H1 (cell line): Measurements from ENCODE around the gene PSMD13. TPM values are rescaled to one million over a fixed set of nuclear protein-coding genes. Genes with fewer than 3 reads are reported as not detected.
A peak's percentile ranks its signal among the peaks of the same experiment; 100 is the strongest.

Source experiments
- CTCF ChIA-PET: fragments of 300-600 bp; sonication (Branson Sonifier 250); formaldehyde crosslinking; loops from one replicate; lab custom pipeline; 2021; ENCODE audit not compliant: partially characterized antibody; lab: Charles Lee
- POLR2A ChIA-PET: fragments of 300-600 bp; sonication (Branson Sonifier 250); formaldehyde crosslinking; loops from one replicate; lab custom pipeline; 2021; ENCODE audit warnings: inconsistent platforms; ENCODE audit not compliant: partially characterized antibody; lab: Charles Lee
- DNase-seq, 2 experiments: peaks; one replicate each; pipeline versions ENCODE4 v3.0.0 to v3.0.0-alpha.2; 2010 to 2022; ENCODE audit warnings: low spot score in 2 of 2, low read depth in 1 of 2, mixed read lengths in 1 of 2
- FAIRE-seq: peaks from 2 replicates; lab custom pipeline; 2011; peaks lifted over from hg19 to GRCh38; lab: Jason Lieb, UNC
- H2AFZ ChIP-seq: 2 replicates; pipeline ENCODE4 v1.8.1; 2012; ENCODE audit warnings: low read length, inconsistent platforms
- H2AK5ac ChIP-seq: 2 replicates; pipeline ENCODE4 v1.6.1; 2013; ENCODE audit warnings: low read depth, low read length
- H2BK120ac ChIP-seq: replicated peaks from 2 replicates; pipeline ENCODE3; 2013; ENCODE audit warnings: low read depth, low read length, inconsistent platforms
- H2BK12ac ChIP-seq: 2 replicates; pipeline ENCODE4 v1.6.1; 2013; ENCODE audit warnings: low read depth, low read length
- H2BK15ac ChIP-seq: 2 replicates; pipeline ENCODE4 v1.6.1; 2013; ENCODE audit warnings: low read length
- H2BK20ac ChIP-seq: 2 replicates; pipeline ENCODE4 v1.6.1; 2013; ENCODE audit warnings: low read length
- H2BK5ac ChIP-seq: 2 replicates; pipeline ENCODE4 v1.6.1; 2013; ENCODE audit warnings: low read depth, low read length
- H3K14ac ChIP-seq: 2 replicates; pipeline ENCODE4 v1.6.1; 2013; ENCODE audit warnings: inconsistent platforms; ENCODE audit not compliant: insufficient read length
- H3K18ac ChIP-seq: 2 replicates; pipeline ENCODE4 v1.6.1; 2013; ENCODE audit warnings: low read length; ENCODE audit errors: extremely low read depth
- H3K23ac ChIP-seq: 2 replicates; pipeline ENCODE4 v1.6.1; 2013; ENCODE audit warnings: inconsistent platforms; ENCODE audit not compliant: insufficient read length
- H3K23me2 ChIP-seq: 2 replicates; pipeline ENCODE4 v1.6.1; 2013; ENCODE audit warnings: low read depth, low read length
- H3K27ac ChIP-seq: 2 replicates; pipeline ENCODE4 v1.6.1; 2011; ENCODE audit warnings: low read depth, low read length, inconsistent platforms
- H3K27me3 ChIP-seq, 4 experiments: replicated peaks in 1 of 4; 1 replicate in 1 of 4; 2 replicates in 3 of 4; pipeline versions ENCODE4 v1.6.1 to v1.8.1; 2011 to 2013; ENCODE audit warnings: low read length in 3 of 4, mild to moderate bottlenecking in 3 of 4, inconsistent platforms in 2 of 4, mixed read lengths in 2 of 4, moderate library complexity in 1 of 4; ENCODE audit not compliant: control insufficient read depth in 3 of 4, insufficient read depth in 3 of 4; ENCODE audit errors: extremely low read depth in 1 of 4
- H3K36me3 ChIP-seq, 4 experiments: 2 replicates each; pipeline versions ENCODE4 v1.6.1 to v1.8.1; 2011 to 2013; ENCODE audit warnings: mild to moderate bottlenecking in 4 of 4, low read length in 3 of 4, moderate library complexity in 2 of 4, control low read depth in 1 of 4, inconsistent platforms in 1 of 4; ENCODE audit not compliant: insufficient read depth in 4 of 4, control insufficient read depth in 2 of 4
- H3K4ac ChIP-seq: replicated peaks from 2 replicates; pipeline ENCODE3; 2013; ENCODE audit warnings: low read length, low read depth, mixed read lengths, inconsistent platforms; ENCODE audit not compliant: insufficient read length
- H3K4me1 ChIP-seq, 4 experiments: replicated peaks in 1 of 4; 1 replicate in 1 of 4; 2 replicates in 3 of 4; pipeline versions ENCODE4 v1.6.1 to v1.8.1; 2011 to 2013; ENCODE audit warnings: low read length in 3 of 4, inconsistent platforms in 2 of 4, mixed read lengths in 1 of 4; ENCODE audit not compliant: insufficient read depth in 4 of 4, control insufficient read depth in 3 of 4
- H3K4me2 ChIP-seq, 2 experiments: 2 replicates each; pipeline versions ENCODE4 v1.6.1 to v1.8.1; 2011 to 2013; ENCODE audit warnings: low read depth in 2 of 2, low read length in 2 of 2, control low read depth in 1 of 2, inconsistent platforms in 1 of 2, mild to moderate bottlenecking in 1 of 2; ENCODE audit not compliant: insufficient read depth in 1 of 2
- H3K4me3 ChIP-seq, 4 experiments: fragments of 200-600, 300-600 bp in 1 of 4; sonication (generic), shearing (Covaris generic), sonication (Bioruptor Twin) in 1 of 4; 2 replicates each; pipeline versions ENCODE4 v1.5.1 to v1.8.1; 2011 to 2016; ENCODE audit warnings: low read length in 4 of 4, low read depth in 3 of 4, control low read depth in 2 of 4, inconsistent platforms in 2 of 4, mild to moderate bottlenecking in 2 of 4, mixed read lengths in 1 of 4, moderate library complexity in 1 of 4; ENCODE audit not compliant: insufficient read depth in 2 of 4; ENCODE audit errors: extremely low read depth in 1 of 4
- H3K56ac ChIP-seq: replicated peaks from 2 replicates; pipeline ENCODE3; 2013; ENCODE audit warnings: low read depth, mild to moderate bottlenecking, mixed read lengths, low read length, inconsistent platforms; ENCODE audit not compliant: insufficient read length
- H3K79me1 ChIP-seq: 2 replicates; pipeline ENCODE4 v1.6.1; 2013; ENCODE audit warnings: low read depth, low read length, control low read depth
- H3K79me2 ChIP-seq, 2 experiments: 2 replicates each; pipeline versions ENCODE4 v1.6.1 to v1.8.1; 2012 to 2013; ENCODE audit warnings: low read length in 2 of 2, mild to moderate bottlenecking in 2 of 2, inconsistent platforms in 1 of 2; ENCODE audit not compliant: insufficient read depth in 2 of 2, control insufficient read depth in 1 of 2
- H3K9ac ChIP-seq, 4 experiments: replicated peaks in 1 of 4; 1 replicate in 1 of 4; 2 replicates in 3 of 4; pipeline versions ENCODE4 v1.6.1 to v1.8.1; 2011 to 2013; ENCODE audit warnings: low read depth in 3 of 4, low read length in 3 of 4, control low read depth in 2 of 4, mild to moderate bottlenecking in 2 of 4, moderate library complexity in 2 of 4, inconsistent platforms in 1 of 4; ENCODE audit errors: extremely low read depth in 1 of 4
- H3K9me3 ChIP-seq, 2 experiments: 2 replicates each; pipeline versions ENCODE4 v1.6.1 to v1.8.1; 2012 to 2013; ENCODE audit warnings: mild to moderate bottlenecking in 2 of 2, moderate library complexity in 2 of 2, control low read depth in 1 of 2, inconsistent platforms in 1 of 2, low read depth in 1 of 2, low read length in 1 of 2, mixed read lengths in 1 of 2; ENCODE audit not compliant: insufficient read depth in 2 of 2
- H4K20me1 ChIP-seq, 2 experiments: replicated peaks in 1 of 2; 2 replicates each; pipeline versions ENCODE3 to v1.8.1; 2011 to 2013; ENCODE audit warnings: inconsistent platforms in 2 of 2, low read length in 2 of 2, mild to moderate bottlenecking in 1 of 2; ENCODE audit not compliant: insufficient read depth in 2 of 2, control insufficient read depth in 1 of 2
- H4K5ac ChIP-seq: 2 replicates; pipeline ENCODE4 v1.6.1; 2013; ENCODE audit warnings: low read length, low read depth, mixed read lengths, inconsistent platforms; ENCODE audit not compliant: insufficient read length
- H4K8ac ChIP-seq: 2 replicates; pipeline ENCODE4 v1.8.0; 2013; ENCODE audit warnings: mild to moderate bottlenecking, moderate library complexity, low read length, inconsistent platforms; ENCODE audit not compliant: insufficient read depth; ENCODE audit errors: extremely low read depth
- H4K91ac ChIP-seq: replicated peaks from 2 replicates; pipeline ENCODE3; 2013; ENCODE audit warnings: low read length, mixed read lengths, inconsistent platforms; ENCODE audit not compliant: insufficient read length
- NRF1 ChIP-seq: IDR thresholded peaks from 2 replicates; pipeline ENCODE4 v1.6.1; 2011; ENCODE audit warnings: mild to moderate bottlenecking, low read depth, low read length, improper control_type of control experiment
- POLR2A ChIP-seq, 2 experiments: IDR thresholded peaks; 1 replicate in 1 of 2; 2 replicates in 1 of 2; pipeline ENCODE4 v1.6.1; 2011; ENCODE audit warnings: low read depth in 2 of 2, low read length in 2 of 2, mild to moderate bottlenecking in 2 of 2; ENCODE audit errors: control extremely low read depth in 1 of 2
- RAD21 ChIP-seq, 2 experiments: IDR thresholded peaks in 1 of 2; conservative IDR thresholded peaks in 1 of 2; 2 replicates each; pipeline ENCODE4 v1.6.1; 2011; ENCODE audit warnings: low read depth in 2 of 2, low read length in 2 of 2, improper control_type of control experiment in 1 of 2, inconsistent platforms in 1 of 2, mild to moderate bottlenecking in 1 of 2, moderate library complexity in 1 of 2
- SIX5 ChIP-seq: IDR thresholded peaks from 2 replicates; pipeline ENCODE4 v1.6.1; 2011; ENCODE audit warnings: mild to moderate bottlenecking, low read depth, low read length
- WGBS, 2 experiments: shearing (Covaris generic) in 1 of 2; methylation state at CpG; one replicate each; pipeline versions ENCODE4 v1.1.6 to v1.1.7; 2013 to 2015; ENCODE audit warnings: low lambda C conversion rate in 2 of 2, mixed read lengths in 2 of 2, inconsistent platforms in 1 of 2, low coverage in 1 of 2, missing lambda C conversion rate in 1 of 2; ENCODE audit not compliant: insufficient replicate concordance in 2 of 2, insufficient coverage in 1 of 2, insufficient read length in 1 of 2; ENCODE audit errors: extremely low coverage in 1 of 2, missing lambda C conversion rate in 1 of 2; 5-methylcytosine and 5-hydroxymethylcytosine counted together
- polyA plus RNA-seq, 7 experiments: library from polyadenylated mRNA; depleted of rRNA in 3 of 7; stranded (reverse) in 5 of 7; unstranded in 2 of 7; fragments of >200 nt in 5 of 7; fragments of 200-250 nt in 2 of 7; gene quantifications; 1 replicate in 5 of 7; 2 replicates in 1 of 7; 4 replicates in 1 of 7; pipeline versions ENCODE4 v1.2.1 to v1.2.3, GENCODE V29; 2011 to 2013; ENCODE audit warnings: missing spikeins in 2 of 7, mixed read lengths in 2 of 7
- total RNA-seq: library from RNA; stranded (reverse); fragmentation: NEBNext Ultra II Directional; extraction: Animal tissue kit (Norgen Biotek cat#: 25700); gene quantifications from 2 replicates; pipeline ENCODE4 v1.2.1, GENCODE V29; 2021
- TF ChIP-seq, protein P1 (sequence below), 3 experiments: IDR thresholded peaks; 1 replicate in 2 of 3; 2 replicates in 1 of 3; pipeline versions ENCODE4 v1.5.1 to v1.6.1; 2011; ENCODE audit warnings: low read length in 3 of 3, mild to moderate bottlenecking in 3 of 3, inconsistent platforms in 2 of 3, low read depth in 1 of 3, moderate library complexity in 1 of 3; ENCODE audit not compliant: insufficient read depth in 1 of 3; ENCODE audit errors: control extremely low read depth in 1 of 3
- TF ChIP-seq, protein P2 (sequence below): IDR thresholded peaks from 2 replicates; pipeline ENCODE4 v1.6.1; 2012; ENCODE audit warnings: inconsistent platforms

Gene PSMD13
- total and polyA plus RNA-seq, 2 of the 8 experiments (the other 6 are each of a cell fraction or from before 2014, with no cell fraction given): 121 to 141 TPM

DNA sequence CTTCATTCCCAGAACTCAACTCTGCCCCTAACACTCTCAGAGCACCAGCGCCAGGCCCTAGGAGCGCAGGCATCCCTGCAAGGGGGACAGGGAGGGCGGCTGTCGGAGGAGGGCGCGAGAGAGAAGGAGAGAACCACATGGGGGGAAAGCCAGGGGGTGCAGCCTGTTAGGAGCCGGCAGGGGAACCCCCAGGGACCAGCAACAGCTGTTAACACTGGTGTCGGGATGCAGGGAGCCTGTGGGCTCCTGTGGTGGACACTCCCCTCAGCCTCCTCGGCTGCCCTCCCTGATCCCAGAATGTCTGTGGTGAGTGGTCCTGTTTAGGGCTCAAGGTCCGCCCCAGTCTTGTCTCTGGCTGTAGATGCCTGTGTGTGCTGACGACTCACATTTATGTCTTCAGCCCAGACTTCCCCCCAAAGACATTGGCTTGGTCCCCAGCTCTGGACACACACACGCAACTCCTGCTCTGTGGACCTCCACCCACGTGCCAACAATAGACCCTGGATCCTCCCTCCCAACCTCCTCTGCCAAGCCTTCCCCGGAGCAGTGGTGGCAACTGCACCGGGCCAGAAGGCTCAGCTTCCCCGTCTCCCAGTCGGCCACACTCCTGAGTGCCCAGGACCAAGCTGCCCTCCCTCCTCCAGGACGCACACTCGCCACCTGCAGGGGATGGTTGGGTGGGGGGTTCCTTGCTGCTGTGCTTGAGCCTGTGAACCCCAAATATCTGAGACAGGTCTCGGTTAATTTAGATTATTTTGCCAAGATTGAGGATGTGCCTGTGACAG lies 63.4 kb downstream of the PSMD13 start:
- Histone ChIP-seq H4K5ac (peak overlapping the region; percentile 39), H3K4me1 (peaks cover 6 to 29% (median 15%) of the 10 kb centered on the region in 4 experiments), H3K23ac (no peak overlapping the region), H2AK5ac (peak overlapping the region; percentile 93), H4K8ac (no peak overlapping the region; the same call in 1 of the 2 replicates), H3K79me1 (no peaks in the 10 kb centered on the region), H3K18ac (peak overlapping the region; percentile 93), H3K9ac (no peak overlapping the region), H3K36me3 (peaks cover 0 to under 1% (median 0%) of the 10 kb centered on the region in 4 experiments; a peak in 1 of 8 replicates), H3K9me3 (no peaks in the 10 kb centered on the region), H2BK15ac (peak overlapping the region; percentile 66; the same call in 1 of the 2 replicates), H3K14ac (no peak overlapping the region), H3K27ac (no peak overlapping the region), H4K20me1 (no peaks in the 10 kb centered on the region), H3K79me2 (no peaks in the 10 kb centered on the region), H2BK120ac (peak overlapping the region; percentile 71), H2BK12ac (peak overlapping the region; percentile 100), H2BK5ac (peak overlapping the region; percentile 82; the same call in 1 of the 2 replicates), H2BK20ac (peak overlapping the region; percentile 23; the same call in 1 of the 2 replicates), H2AFZ (no peak overlapping the region), H3K4ac (peak overlapping the region; percentile 81), H3K4me2 (peak overlapping the region in 1 of 2 experiments; percentile 16; a peak in 1 of 4 replicates), H3K4me3 (no peak overlapping the region), H3K27me3 (no peaks in the 10 kb centered on the region; a peak in 1 of 7 replicates), H3K56ac (no peak overlapping the region), H4K91ac (peak overlapping the region; percentile 99), H3K23me2 (no peaks in the 10 kb centered on the region)
- 73% methylated on average over 16 of the region's 20 CpGs; no CpG with 5 or more reads in 1 of the 2 experiments for WGBS, 2 experiments
- TF ChIP-seq, protein P1, sequence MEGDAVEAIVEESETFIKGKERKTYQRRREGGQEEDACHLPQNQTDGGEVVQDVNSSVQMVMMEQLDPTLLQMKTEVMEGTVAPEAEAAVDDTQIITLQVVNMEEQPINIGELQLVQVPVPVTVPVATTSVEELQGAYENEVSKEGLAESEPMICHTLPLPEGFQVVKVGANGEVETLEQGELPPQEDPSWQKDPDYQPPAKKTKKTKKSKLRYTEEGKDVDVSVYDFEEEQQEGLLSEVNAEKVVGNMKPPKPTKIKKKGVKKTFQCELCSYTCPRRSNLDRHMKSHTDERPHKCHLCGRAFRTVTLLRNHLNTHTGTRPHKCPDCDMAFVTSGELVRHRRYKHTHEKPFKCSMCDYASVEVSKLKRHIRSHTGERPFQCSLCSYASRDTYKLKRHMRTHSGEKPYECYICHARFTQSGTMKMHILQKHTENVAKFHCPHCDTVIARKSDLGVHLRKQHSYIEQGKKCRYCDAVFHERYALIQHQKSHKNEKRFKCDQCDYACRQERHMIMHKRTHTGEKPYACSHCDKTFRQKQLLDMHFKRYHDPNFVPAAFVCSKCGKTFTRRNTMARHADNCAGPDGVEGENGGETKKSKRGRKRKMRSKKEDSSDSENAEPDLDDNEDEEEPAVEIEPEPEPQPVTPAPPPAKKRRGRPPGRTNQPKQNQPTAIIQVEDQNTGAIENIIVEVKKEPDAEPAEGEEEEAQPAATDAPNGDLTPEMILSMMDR (IDR thresholded peaks at IDR 0.05; ENCODE audit: control extremely low read depth in 1 of 3, insufficient read depth in 1 of 3, low read depth in 1 of 3, low read length in 3 of 3): peak in 2 of 3 experiments; percentile 11 to 51; a peak in 3 of 4 replicates
- TF ChIP-seq NRF1 (0 out of 2 replicates have a peak, but pooled peaks have one; percentile 5), POLR2A (IDR thresholded peaks at IDR 0.05; ENCODE audit: control extremely low read depth in 1 of 2, low read depth in 2 of 2, low read length in 2 of 2) (peak in 1 of 2 experiments; percentile 34; a peak in 1 of 3 replicates), RAD21 (IDR thresholded peaks at IDR 0.05 in 1 of 2, conservative IDR thresholded peaks at IDR 0.05 in 1 of 2; ENCODE audit: low read depth in 2 of 2, low read length in 2 of 2) (peak; percentile 12 to 42; a peak in 1 of 4 replicates), SIX5 (no peak)
- TF ChIP-seq, protein P2, sequence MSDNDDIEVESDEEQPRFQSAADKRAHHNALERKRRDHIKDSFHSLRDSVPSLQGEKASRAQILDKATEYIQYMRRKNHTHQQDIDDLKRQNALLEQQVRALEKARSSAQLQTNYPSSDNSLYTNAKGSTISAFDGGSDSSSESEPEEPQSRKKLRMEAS: 0 out of 2 replicates have a peak, but pooled peaks have one; percentile 7
- ChIA-PET POLR2A (interaction anchor here (0.8 to 5.2 kb wide), 12 partner anchors 9 to 118 kb away, joined by 3 to 51 read pairs (median 4); partner anchors contain the start of gene PGGHG), CTCF (interaction anchor here (0.6 to 3.5 kb wide), 12 partner anchors 10 to 101 kb away, joined by 3 to 31 read pairs (median 4); no protein-coding TSS in a partner anchor)
- DNase-seq (no peak), FAIRE-seq (no peak)
